ENCODE data around the gene CSNK2A1. TPM values are rescaled to one million over a fixed set of nuclear protein-coding genes. Genes with fewer than 3 reads are reported as not detected.

Gene CSNK2A1
- total RNA-seq, 1 donor from 2014 or later, result 128 TPM

DNA sequence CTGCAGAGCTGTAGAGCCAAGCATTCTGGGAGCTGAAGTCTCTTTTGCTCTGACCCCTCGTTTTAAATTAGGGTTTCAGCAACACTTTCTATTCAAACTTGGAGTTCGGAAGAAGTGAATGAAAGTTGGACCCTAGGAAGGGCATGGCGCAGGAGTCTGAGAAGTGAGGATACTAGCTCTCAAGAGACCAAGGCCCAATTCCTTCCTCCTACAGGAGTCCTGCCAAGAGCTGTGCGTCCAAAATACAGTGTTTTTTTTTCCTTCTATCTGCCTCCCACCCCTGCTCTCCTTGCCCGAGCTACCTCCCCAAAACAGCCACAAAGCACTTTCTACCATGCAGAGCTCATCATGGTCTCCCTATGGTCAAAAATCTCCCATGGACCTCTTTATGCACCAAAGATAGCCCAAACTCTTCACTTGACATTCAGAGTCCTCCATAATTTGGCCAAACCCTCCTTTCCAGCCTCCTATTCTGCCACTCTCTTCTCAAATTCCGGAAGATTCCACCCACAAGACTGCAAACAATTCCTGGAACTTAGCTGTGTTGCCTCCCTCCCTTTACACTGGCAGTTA lies 649 bp upstream of the CSNK2A1 start:
- Mint-ChIP-seq H3K4me1 (ENCODE audit: unreplicated experiment) (peaks cover 17% of the 10 kb centered on the region), H3K36me3 (ENCODE audit: low read depth, unreplicated experiment) (peaks cover 14% of the 10 kb centered on the region), H3K27ac (ENCODE audit: unreplicated experiment) (peak overlapping the region; percentile 91), H3K9me3 (ENCODE audit: unreplicated experiment) (no peaks in the 10 kb centered on the region), H3K4me3 (ENCODE audit: unreplicated experiment) (peak overlapping the region; percentile 94), H3K27me3 (ENCODE audit: unreplicated experiment) (peaks cover 4% of the 10 kb centered on the region)
- TF ChIP-seq, protein P1, sequence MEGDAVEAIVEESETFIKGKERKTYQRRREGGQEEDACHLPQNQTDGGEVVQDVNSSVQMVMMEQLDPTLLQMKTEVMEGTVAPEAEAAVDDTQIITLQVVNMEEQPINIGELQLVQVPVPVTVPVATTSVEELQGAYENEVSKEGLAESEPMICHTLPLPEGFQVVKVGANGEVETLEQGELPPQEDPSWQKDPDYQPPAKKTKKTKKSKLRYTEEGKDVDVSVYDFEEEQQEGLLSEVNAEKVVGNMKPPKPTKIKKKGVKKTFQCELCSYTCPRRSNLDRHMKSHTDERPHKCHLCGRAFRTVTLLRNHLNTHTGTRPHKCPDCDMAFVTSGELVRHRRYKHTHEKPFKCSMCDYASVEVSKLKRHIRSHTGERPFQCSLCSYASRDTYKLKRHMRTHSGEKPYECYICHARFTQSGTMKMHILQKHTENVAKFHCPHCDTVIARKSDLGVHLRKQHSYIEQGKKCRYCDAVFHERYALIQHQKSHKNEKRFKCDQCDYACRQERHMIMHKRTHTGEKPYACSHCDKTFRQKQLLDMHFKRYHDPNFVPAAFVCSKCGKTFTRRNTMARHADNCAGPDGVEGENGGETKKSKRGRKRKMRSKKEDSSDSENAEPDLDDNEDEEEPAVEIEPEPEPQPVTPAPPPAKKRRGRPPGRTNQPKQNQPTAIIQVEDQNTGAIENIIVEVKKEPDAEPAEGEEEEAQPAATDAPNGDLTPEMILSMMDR (IDR thresholded peaks at IDR 0.05; ENCODE audit: unreplicated experiment), result no peak
- no peak for DNase-seq (ENCODE audit: low spot score)

DNA sequence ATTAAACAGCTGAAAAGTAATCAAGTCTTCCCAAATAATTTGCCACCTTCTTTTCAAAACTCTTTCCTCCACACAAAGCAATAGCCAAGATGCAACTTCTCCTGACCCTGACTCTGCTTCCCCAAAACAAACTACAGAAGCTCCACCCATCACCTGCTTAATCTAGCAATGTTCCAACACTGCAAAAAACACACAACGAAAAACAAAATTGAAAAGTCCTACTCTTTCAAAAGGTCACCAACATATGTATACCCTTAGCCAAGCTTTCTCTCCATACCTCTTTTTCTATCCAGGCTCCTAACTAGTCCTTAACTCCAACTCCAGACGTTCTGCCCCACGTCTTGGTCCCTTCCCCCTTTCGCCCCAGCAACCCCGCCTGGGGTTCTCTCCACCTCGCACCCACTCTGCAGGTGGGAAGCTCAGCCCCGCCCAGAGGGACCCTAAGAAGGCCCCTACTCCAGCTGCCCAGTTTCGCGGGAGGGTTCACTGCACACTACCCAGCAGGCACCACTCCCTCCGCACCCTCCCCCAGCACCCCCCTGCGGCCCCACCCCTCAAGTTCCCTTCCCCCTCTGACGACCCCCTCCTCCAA lies 717 bp downstream of the CSNK2A1 start:
- no peak for DNase-seq (ENCODE audit: low spot score)
- Mint-ChIP-seq H3K27me3 (ENCODE audit: unreplicated experiment) (peaks cover 4% of the 10 kb centered on the region), H3K9me3 (ENCODE audit: unreplicated experiment) (no peaks in the 10 kb centered on the region), H3K4me1 (ENCODE audit: unreplicated experiment) (peaks cover 18% of the 10 kb centered on the region), H3K27ac (ENCODE audit: unreplicated experiment) (peak overlapping the region; percentile 16), H3K36me3 (ENCODE audit: low read depth, unreplicated experiment) (peaks cover 14% of the 10 kb centered on the region), H3K4me3 (ENCODE audit: unreplicated experiment) (peak overlapping the region; percentile 94)
- TF ChIP-seq, protein P1 (IDR thresholded peaks at IDR 0.05; ENCODE audit: unreplicated experiment), result no peak

DNA sequence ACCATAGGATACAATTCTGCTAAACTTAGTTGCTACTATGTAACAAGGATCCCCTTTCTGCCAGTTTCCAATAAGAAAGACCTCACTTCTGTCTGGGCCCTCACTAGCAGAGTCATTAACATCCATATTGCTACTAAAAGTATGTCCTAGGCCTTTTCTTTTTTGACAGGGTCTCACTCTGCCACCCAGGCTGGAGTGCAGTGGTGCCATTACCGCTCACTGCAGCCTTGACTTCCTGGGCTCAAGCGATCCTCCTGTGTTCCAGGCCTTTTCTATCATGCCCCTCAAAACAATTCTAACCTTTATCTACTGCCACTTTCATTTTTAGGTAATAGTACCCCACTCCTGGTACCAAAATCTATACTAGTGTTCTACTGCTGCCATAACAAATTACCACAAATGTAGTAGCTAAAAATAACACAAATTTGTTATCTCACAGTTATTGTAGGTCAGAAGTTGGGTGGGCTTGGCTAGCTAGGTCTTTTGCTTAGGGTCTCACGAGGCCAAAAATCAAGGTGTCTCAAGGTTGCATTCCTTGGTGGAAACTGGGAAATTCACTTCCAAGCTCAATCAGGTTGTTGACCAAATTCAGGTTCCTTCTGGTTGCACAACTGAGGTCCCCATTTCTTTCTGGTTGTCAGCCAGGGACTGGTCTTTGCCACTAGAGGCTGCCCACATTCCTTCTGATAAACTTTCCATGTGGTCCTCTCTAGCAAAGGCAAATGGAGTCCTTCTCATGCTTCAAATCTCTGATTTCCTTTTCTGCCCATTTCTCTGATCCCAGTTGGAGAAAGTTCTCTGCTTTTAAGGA lies 3.0 kb downstream of the CSNK2A1 start:
- Mint-ChIP-seq H3K27me3 (ENCODE audit: unreplicated experiment) (no peaks in the 10 kb centered on the region), H3K4me3 (ENCODE audit: unreplicated experiment) (no peak overlapping the region), H3K4me1 (ENCODE audit: unreplicated experiment) (peaks cover 26% of the 10 kb centered on the region), H3K9me3 (ENCODE audit: unreplicated experiment) (no peaks in the 10 kb centered on the region), H3K36me3 (ENCODE audit: low read depth, unreplicated experiment) (peaks cover 14% of the 10 kb centered on the region), H3K27ac (ENCODE audit: unreplicated experiment) (no peak overlapping the region)
- no peak for DNase-seq (ENCODE audit: low spot score)
- TF ChIP-seq, protein P1 (IDR thresholded peaks at IDR 0.05; ENCODE audit: unreplicated experiment), result no peak

DNA sequence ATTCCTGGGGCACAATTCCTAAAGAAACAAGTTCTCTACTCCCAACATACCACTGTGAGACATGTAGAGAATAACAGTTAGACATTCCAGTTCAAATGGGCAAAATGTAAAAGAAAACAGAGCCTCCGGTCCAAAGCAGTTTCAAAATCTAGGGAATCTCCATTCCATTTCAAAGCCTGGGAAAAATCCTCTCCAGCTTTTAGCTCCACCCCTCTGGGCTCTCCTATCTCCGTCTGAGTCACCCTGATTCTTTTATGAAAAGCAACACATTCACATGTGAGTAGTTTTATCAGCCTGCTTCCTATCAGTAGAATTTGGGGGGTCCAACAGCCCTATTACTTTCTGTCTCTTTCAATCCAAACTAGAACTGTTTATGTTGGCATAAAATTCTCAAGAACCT lies 3.7 kb downstream of the CSNK2A1 start:
- Mint-ChIP-seq H3K9me3 (ENCODE audit: unreplicated experiment) (no peaks in the 10 kb centered on the region), H3K4me3 (ENCODE audit: unreplicated experiment) (no peak overlapping the region), H3K36me3 (ENCODE audit: low read depth, unreplicated experiment) (peaks cover 14% of the 10 kb centered on the region), H3K27me3 (ENCODE audit: unreplicated experiment) (peaks cover 2% of the 10 kb centered on the region), H3K27ac (ENCODE audit: unreplicated experiment) (no peak overlapping the region), H3K4me1 (ENCODE audit: unreplicated experiment) (peaks cover 26% of the 10 kb centered on the region)
- DNase-seq (ENCODE audit: low spot score), result no peak
- TF ChIP-seq, protein P1 (IDR thresholded peaks at IDR 0.05; ENCODE audit: unreplicated experiment), result no peak

DNA sequence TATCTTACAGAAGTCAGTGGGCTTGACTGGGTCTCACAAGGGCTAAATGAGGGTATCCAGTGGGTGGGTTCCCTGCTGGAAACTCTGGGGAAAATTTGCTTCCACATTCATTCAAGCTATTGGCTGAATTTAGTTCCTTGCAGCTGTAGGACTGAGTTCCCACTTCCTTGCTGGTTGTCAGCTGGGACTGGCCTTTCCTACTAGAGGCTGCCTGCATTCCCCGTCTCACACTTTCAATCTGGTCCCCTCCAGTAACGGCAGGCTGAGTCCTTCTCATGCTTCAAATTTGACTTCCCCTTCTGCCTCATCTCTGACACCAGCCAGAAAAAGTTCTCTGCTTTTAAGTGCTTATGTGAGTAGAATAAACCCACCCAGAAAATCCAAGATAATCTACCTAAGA lies 4.4 kb downstream of the CSNK2A1 start:
- Mint-ChIP-seq H3K9me3 (ENCODE audit: unreplicated experiment) (no peaks in the 10 kb centered on the region), H3K36me3 (ENCODE audit: low read depth, unreplicated experiment) (peaks cover 8% of the 10 kb centered on the region), H3K27ac (ENCODE audit: unreplicated experiment) (no peak overlapping the region), H3K4me1 (ENCODE audit: unreplicated experiment) (peaks cover 20% of the 10 kb centered on the region), H3K4me3 (ENCODE audit: unreplicated experiment) (no peak overlapping the region), H3K27me3 (ENCODE audit: unreplicated experiment) (peaks cover 2% of the 10 kb centered on the region)
- DNase-seq (ENCODE audit: low spot score), result no peak
- TF ChIP-seq, protein P1 (IDR thresholded peaks at IDR 0.05; ENCODE audit: unreplicated experiment), result no peak
